ENCODE results near the gene BMP6.

GRCh38 chr6:7859591-7859990 is 133.7 kb downstream of the BMP6 start:
- TF ChIP-seq POLR2AphosphoS5 (IDR thresholded peaks at IDR 0.05) (no peak), POLR2A (IDR thresholded peaks at IDR 0.05) (no peak)

Measured in sigmoid colon (tissue), 4 donors.